H1 (cell line): ENCODE data around the gene ANKS1B. TPM values are rescaled to one million over a fixed set of nuclear protein-coding genes. Genes with fewer than 3 reads are reported as not detected.

Experiments
- CBX5 ChIP-seq: fragments of 300-800, 300-1000 bp; sonication (generic); IDR thresholded peaks from 2 replicates; pipeline ENCODE4 v1.7.1; 2016; ENCODE audit warnings: antibody characterized with exemption, low read length, low read depth
- TAF7 ChIP-seq: optimal IDR thresholded peaks from 2 replicates; pipeline ENCODE3; 2011; ENCODE audit warnings: low read depth, mild to moderate bottlenecking, inconsistent platforms, low read length, moderate library complexity, borderline replicate concordance
- polyA plus RNA-seq, 7 experiments: library from polyadenylated mRNA; depleted of rRNA in 3 of 7; stranded (reverse) in 5 of 7; unstranded in 2 of 7; fragments of >200 nt in 5 of 7; fragments of 200-250 nt in 2 of 7; gene quantifications; 1 replicate in 5 of 7; 2 replicates in 1 of 7; 4 replicates in 1 of 7; pipeline versions ENCODE4 v1.2.1 to v1.2.3, GENCODE V29; 2011 to 2013; ENCODE audit warnings: missing spikeins in 2 of 7, mixed read lengths in 2 of 7
- total RNA-seq: library from RNA; stranded (reverse); fragmentation: NEBNext Ultra II Directional; extraction: Animal tissue kit (Norgen Biotek cat#: 25700); gene quantifications from 2 replicates; pipeline ENCODE4 v1.2.1, GENCODE V29; 2021

The ANKS1B gene
- total and polyA plus RNA-seq, 2 of the 8 experiments (the other 6 are each of a cell fraction or from before 2014, with no cell fraction given): 2.7 to 6.1 TPM

DNA sequence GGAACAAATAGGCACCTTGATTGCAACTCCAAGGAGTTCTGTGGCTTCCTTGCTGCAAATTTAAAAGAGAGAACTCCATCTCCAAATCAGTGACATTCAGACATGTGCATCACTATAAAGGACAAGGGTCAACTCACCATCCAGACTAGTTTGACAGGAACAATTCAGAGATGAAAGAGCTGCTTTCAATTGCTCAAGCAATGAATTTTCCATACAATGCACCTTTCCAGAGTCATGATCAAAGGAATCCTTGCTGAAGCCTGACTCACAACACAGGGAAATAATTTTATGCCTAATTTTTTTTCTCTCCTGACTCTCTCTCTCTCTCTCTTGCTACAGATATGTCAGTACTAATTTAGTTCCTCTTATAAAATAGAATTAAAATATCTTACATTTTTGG lies 717.7 kb downstream of the ANKS1B start (continued):
- TF ChIP-seq CBX5 (no peak), TAF7 (no peak)
- TF ChIP-seq, all 59 proteins: peak for 0
